CD4-positive, alpha-beta T cell treated with Interleukin-15 for 4 hours (primary cell): ENCODE results near the gene KCNN3.
A peak's percentile ranks its signal among the peaks of the same experiment; 100 is the strongest.

Experiments used
- DNase-seq: peaks from one replicate; pipeline ENCODE4 v3.0.0-alpha.2; 2020; ENCODE audit warnings: low spot score

KCNN3 gene

GRCh38 chr1:154792899-154793298, 77.2 kb downstream of the KCNN3 start:
- DNase-seq: no peak

GRCh38 chr1:154791292-154792166, 78.6 kb downstream of the KCNN3 start:
- DNase-seq: peak; percentile 85

GRCh38 chr1:154788886-154789285, 81.2 kb downstream of the KCNN3 start:
- no peak for DNase-seq

- DNase-seq: no peak
Measured at GRCh38 chr1:154788110-154788870, 81.8 kb downstream of the KCNN3 start.

- DNase-seq: no peak
Measured at GRCh38 chr1:154786804-154787570, 83.1 kb downstream of the KCNN3 start.

- peak; percentile 46 for DNase-seq
Measured at GRCh38 chr1:154784924-154785531, 85.1 kb downstream of the KCNN3 start.

GRCh38 chr1:154784416-154784815, 85.7 kb downstream of the KCNN3 start:
- DNase-seq: no peak

- DNase-seq: no peak
Measured at GRCh38 chr1:154783976-154784375, 86.1 kb downstream of the KCNN3 start.

- no peak for DNase-seq
Measured at GRCh38 chr1:154780541-154780940, 89.5 kb downstream of the KCNN3 start.

- DNase-seq: no peak
Measured at GRCh38 chr1:154779551-154780189, 90.4 kb downstream of the KCNN3 start.

GRCh38 chr1:154778944-154779343, 91.1 kb downstream of the KCNN3 start:
- DNase-seq: no peak

GRCh38 chr1:154778275-154778674, 91.8 kb downstream of the KCNN3 start:
- no peak for DNase-seq

- no peak for DNase-seq
Measured at GRCh38 chr1:154777781-154778180, 92.3 kb downstream of the KCNN3 start.

GRCh38 chr1:154777154-154777553, 92.9 kb downstream of the KCNN3 start:
- DNase-seq: no peak

- DNase-seq: no peak
Measured at GRCh38 chr1:154775621-154776605, 94.2 kb downstream of the KCNN3 start.

- DNase-seq: no peak
Measured at GRCh38 chr1:154774175-154774855, 95.8 kb downstream of the KCNN3 start.

GRCh38 chr1:154773551-154773950, 96.5 kb downstream of the KCNN3 start:
- DNase-seq: no peak

- peak; percentile 9 for DNase-seq
Measured at GRCh38 chr1:154772606-154773506, 97.2 kb downstream of the KCNN3 start.

GRCh38 chr1:154772056-154772455, 98.0 kb downstream of the KCNN3 start:
- DNase-seq: no peak
